ENCODE measurements around the gene PSMD13.
"Not testable (repeated sequence)": the region's sequence is repeated elsewhere in the genome, so short reads cannot be mapped to it uniquely, and the experiment has no call there.

The PSMD13 gene

DNA sequence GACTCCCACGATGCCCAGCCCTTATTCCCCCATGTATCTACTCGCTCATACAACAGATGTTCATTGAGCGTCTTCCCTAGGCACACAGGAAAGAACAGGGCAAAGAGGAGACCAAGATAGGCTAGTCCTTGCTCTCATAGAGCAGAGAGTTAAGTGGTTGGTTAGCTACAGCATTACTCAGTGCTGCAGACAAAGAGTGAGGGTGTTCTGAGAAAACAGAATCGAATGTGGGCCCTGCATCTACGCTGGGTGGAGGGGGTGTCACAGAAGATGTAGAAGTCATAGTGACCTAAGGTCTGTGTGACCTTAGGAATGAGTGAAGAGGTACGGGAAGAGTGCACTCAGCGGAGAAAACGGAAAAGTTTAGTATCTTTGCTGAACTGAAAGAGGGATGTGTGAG lies 12.3 kb downstream of the PSMD13 start:
- DNase-seq (ENCODE audit: low read depth in 3 of 3), result no peak

DNA sequence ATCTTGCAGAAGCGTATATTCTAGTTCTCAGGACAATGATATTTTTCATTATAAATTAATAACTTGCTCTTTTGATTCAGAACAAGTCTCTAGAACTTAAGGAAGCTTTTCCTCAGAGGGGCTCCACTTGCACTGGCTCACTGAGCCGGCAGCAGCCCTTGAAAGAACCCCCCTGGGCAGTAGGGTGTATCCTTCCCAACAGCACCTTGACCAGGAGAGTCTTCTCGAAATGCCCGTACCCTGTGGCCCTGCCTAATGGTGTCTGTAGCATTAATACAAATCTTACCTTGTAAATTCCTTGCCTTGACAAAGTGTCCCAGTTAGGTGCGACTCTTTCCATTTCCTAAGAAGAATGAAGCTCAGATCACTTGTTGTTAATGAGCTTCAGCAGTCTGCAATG lies 13.5 kb downstream of the PSMD13 start:
- DNase-seq (ENCODE audit: low read depth in 3 of 3), result no peak

DNA sequence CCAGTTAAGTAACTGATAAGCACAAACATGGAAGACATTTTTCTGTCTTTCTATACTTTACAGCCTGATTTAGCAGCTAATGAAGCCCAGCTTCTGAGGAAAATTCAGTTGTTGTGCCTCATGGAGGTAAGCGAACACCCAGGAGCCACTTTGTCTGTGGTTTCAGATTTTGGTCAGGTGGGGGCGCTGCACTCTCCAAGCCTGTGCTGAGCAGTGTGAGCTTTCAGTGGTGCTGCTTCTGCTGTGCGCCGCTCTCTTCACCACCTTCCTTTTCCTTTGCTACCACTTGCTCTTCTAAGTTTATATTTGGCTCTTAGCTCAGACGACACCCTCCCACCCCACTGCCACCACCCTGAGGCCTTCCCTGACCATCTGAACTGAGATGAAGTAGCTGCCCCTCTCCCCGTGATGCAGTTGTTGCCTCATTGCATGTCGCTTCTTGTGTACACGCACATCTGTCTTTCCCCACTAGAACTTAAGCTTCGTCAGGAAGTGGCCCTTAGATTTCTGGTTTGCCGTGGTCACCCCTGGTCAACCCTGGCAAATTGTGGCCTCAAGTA lies 14.0 kb downstream of the PSMD13 start:
- peak; percentile 44 to 65 (median 59) for DNase-seq (ENCODE audit: low read depth in 3 of 3)

DNA sequence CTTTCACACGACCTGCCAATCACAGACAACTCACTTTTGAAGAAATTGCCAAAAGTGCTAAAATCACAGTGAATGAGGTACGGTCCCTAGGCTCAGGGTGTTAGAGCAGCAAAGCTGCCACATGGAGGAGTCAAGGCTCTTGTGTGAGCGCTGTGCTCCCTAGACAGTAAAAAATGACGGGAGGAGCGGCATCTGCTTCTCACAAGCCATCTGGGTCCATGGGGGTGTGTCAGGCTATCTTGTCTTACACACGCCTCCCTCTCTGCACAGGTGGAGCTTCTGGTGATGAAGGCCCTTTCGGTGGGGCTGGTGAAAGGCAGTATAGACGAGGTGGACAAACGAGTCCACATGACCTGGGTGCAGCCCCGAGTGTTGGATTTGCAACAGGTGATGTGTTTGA lies 14.8 kb downstream of the PSMD13 start:
- DNase-seq (ENCODE audit: low read depth in 3 of 3), result no peak

DNA sequence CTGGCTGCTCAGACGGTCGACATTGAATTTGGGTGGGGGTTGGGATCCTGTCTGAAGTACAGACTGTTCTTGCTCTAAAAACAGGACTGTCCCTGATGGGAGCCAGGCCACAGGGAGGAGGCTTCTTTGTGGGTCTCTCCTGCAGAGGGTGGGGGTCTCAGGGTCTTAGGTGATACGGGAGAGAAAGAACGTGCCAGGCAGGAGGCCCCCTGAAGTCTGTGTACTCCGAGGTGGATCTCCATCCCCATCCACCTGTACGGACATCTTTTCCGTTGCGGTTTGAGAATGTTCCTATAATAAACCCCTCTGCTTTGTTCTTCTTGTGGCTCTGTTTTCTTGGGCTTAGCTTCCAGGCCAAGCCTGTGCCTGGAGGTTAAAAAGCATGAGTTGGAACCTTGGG lies 15.9 kb downstream of the PSMD13 start:
- no peak for DNase-seq (ENCODE audit: low read depth in 3 of 3)

DNA sequence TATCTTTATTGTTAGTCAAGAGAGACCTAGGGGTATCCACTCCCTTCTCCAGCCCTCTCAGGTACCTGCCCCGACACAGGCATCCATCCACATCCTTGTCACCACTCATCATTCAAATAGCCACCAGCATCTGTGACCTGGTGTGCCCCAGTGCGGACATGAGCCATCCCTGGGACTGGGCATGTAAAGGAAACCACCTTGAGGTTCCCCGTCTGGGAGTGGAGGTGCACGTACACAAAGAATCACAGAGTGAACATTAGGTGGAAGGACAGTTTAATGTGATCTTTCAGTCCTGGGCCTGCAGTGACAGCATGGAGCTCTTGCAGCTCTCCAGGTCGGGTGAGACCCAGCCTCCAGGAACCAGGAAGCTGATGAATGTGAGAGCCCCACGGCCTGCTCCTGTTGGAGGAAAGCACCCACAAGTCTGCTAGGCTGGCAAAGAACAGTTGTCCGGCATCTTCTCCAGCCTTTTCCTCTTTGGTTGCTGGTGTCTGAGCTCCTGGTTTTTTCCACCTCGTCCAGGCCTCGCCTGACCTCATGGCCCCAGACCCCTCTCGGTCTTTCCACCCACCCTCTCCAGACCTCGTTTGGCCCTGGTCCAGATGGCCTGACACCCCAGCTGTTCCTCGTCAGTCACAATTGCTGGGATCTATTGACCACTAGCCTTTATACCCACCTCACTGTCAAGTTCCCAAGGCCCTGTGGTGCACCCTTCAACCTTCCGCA lies 16.5 kb downstream of the PSMD13 start:
- no peak for DNase-seq (ENCODE audit: low read depth in 3 of 3)

DNA sequence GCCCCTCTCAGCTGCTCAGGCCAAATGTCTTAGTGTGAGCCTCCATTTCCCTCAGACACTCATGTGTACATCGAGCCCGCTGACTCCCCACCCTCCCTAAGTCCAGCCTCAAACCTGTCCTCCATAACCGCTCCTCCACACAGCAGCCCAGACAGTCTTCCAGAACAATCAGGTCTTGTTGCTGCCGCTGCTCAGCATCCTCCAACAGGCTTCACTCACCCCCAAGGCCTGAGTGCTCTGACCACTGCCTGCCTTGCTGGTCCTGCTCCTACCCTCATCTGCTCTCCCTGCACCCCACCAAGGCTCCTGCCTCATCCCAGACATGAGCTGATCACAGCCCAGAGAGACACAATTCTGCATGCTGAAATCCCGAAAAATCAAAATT lies 17.1 kb downstream of the PSMD13 start:
- DNase-seq (ENCODE audit: low read depth in 3 of 3), result no peak

DNA sequence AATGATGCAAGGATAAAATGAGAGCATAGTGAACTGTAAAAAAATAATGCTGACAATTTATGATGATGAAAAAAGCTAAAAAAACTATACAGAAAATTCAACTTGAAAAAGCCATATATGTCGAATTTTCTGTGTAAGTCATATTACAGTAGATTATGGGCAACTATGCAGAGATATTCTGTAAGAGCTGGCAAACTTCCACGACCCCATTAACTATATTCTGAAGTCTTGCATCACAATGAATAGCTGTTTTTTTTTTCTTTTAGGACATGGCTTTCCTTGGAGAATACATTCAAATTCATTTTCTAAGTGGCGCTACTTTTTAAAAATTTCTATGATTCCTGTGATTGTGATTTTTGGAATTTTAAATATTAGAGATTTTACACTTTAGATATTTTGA lies 18.4 kb downstream of the PSMD13 start:
- DNase-seq (ENCODE audit: low read depth in 3 of 3), result no peak

DNA sequence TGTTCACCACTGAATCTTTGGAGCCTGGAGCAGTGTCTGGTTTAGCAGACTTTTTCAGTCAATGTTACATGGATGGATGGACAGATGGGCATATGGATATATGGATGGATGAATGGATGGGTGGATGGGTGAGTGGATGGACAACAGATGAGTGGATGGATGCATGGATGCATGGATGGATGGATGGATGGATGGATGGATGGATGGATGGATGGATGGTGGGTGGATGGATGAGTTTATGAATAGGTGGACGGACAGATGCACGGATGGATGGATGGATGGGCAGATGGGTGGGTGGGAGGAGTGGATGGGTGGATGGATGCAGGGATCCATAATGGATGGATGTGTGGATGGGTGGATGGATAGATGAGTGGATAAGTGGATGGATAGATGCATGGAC lies 19.0 kb downstream of the PSMD13 start:
- DNase-seq (ENCODE audit: low read depth in 3 of 3), result no peak

DNA sequence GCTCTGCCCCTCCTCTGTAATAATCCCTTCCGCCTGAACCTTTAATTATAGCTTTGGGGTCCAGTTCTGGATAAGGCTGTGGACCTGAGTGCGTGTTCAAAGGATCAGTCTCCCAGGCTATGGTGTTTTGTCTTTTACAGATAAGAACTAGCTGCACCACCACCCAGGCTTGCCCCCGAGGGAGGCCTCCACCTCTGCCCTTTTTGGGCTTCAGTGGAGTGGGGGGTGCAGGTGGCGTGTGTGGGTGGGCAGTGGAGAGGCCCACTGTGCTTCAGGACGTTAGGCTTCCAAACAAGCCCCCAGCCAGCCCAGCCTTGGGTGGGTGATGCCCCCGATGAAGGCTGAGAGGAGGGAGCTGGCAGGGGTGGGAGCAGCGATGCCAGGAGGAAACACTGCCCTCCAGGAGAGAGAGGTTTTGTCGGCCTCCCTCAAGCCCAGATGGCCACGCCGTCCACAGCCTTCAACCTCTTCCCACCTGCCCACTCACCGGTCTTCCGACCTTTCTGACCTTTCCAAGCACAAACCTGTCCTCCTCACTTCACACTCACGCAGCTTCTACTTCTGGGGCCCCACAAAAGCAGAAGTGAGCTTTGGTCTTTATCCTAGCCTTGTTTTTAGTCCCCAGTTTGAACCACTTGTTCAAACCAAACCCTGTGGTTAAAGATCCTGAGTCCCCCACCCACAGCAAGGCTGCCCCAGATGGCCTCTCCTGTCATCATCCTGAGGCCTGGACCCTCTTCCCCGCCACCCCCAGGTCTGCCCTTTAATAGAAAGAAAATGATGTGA lies 20.4 kb downstream of the PSMD13 start:
- no peak for DNase-seq (ENCODE audit: low read depth in 3 of 3)

DNA sequence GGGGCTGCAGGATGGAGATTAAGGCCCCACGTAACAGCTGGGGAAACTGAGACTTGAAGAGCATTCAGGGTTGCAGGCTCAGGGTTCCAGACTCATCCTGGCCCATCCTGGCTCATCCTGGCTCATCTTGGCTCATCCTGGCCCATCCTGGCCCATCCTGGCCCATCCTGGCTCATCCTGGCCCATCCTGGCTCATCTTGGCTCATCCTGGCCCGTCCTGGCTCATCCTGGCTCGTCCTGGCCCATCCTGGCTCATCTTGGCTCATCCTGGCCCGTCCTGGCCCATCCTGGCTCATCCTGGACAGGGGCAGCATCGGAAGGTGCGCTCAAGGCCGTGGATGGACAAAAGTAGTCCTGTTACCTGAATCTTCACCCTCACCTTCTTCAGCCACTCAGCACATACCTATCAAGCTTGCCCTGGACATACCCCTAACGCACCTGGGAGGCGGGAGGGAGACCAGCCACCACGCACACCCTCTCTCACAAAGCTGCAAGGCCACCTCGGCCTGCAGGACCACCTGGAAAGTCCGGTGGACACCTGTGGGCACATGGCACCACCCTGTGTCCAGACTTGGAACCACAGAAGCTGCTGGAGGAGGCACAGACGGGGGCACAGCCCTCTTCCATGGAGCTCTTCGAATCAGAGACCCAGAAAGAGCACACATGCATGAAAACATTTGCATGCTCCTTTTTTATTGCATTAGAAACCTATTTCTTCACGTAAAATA lies 21.2 kb downstream of the PSMD13 start:
- no peak for DNase-seq (ENCODE audit: low read depth in 3 of 3)

DNA sequence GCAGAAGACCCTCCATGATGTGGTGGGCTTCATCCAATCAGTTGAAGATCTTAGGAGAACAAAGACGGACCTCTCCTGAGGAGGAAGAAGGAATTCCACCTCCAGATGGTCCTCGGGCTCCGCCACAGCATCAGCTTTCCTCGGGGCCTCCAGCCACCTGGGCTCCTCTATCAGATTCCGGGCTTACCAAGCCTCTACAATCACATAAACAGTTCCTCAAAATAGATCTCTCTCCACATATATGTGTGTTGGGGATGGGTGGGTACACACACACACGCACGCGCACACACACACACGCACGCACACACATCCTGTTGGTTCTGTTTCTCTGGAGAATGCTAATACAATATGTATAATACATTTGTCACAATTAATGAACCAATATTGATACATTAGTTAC lies 22.6 kb downstream of the PSMD13 start:
- DNase-seq (ENCODE audit: low read depth in 3 of 3), result no peak

DNA sequence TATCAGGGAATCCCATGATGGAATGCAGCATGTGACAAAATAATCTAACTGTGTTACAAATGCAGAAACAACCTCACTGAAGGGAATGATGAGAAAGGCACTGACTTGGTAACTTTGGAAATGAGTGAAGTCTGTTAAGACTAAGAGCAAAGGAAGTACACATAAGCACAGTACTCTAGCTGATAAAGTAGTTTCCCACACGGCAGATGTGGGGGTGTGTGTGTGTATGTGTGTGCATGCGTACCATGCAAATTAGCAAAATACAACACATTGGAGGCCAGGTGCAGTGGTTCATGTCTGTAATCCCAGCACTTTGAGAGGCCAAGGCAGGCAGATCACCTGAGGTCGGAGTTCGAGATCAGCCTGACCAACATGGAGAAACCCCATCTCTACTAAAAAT lies 24.8 kb downstream of the PSMD13 start:
- DNase-seq (ENCODE audit: low read depth in 3 of 3), result no peak

DNA sequence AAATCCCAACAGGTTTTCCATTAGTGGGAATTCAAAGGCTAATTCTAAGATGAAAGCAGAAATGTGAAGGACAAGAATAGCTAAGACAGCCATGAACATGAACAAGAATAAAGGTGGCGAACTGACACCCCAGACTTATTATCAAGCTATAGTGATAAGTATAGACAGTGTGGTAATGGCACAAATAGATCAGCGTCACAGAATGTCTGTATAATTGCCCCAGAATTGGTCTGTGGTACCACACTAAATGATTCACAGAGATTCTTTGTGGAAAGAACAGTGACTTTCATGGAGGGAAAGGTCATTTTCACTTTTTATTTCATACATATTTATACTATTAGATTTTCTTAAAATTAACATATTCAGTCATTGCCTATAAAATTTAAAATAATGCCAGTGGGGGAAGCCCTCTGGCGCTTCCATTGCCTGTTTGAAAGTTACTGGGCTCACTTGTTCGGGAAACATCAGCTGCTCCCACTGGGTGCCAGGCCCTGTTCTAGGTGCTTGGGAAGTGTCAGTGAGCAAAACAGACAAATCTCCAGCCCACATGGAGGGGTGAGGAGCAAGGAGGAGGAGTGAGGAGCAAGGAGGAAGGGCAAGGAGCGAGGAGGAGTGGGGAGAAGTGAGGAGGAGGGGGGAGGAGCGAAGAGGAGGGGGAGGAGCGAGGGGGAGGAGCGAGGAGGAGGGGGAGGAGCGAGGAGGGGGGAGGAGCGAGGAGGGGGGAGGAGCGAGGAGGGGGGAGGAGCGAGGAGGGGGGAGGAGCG lies 30.1 kb downstream of the PSMD13 start:
- DNase-seq (ENCODE audit: low read depth in 3 of 3), result no peak

DNA sequence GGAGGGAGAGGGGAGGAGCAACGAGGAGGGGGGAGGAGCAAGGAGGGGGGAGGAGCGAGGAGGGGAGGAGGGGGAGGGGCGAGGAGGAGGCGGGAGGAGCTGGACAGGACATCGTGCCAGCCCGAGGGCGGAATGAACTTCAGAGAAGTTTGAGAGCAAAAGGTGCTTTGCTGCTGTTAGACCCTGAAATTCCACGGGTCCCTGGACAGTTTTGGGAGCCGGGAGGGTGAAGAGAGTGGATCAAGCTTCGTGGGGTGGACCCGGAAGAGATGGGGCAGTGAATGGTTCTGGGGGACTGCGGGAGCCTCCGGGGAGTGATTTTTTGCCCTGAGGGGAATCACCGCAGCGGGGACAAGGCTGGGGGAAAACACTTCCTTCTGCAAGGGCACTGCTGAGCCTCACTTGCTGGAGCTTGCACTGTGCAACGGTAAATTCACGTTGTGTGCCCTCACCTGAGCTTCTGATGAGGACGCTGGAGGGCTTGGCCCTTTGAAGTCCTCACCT lies 30.8 kb downstream of the PSMD13 start:
- DNase-seq (ENCODE audit: low read depth in 3 of 3), result no peak

DNA sequence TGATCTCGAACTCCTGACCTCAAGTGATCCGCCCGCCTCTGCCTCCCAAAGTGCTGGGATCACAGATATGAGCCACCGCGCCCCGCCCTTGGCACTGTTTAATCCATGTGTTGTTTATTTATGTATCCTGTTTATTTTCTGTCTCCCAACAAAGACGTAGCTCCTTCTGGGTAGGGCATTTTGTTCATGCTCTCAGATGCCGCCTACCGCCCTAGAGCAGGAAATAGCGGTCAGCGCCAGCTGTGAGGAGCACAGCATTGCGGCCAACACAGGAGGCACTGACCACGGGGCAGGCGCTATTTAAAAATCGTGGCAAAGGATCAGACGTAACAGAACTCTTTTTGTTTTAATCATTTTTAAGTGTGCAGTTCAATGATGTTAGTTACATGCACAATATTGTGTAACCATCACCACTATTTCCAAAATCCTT lies 32.0 kb downstream of the PSMD13 start:
- DNase-seq (ENCODE audit: low read depth in 3 of 3), result not testable (repeated sequence)

DNA sequence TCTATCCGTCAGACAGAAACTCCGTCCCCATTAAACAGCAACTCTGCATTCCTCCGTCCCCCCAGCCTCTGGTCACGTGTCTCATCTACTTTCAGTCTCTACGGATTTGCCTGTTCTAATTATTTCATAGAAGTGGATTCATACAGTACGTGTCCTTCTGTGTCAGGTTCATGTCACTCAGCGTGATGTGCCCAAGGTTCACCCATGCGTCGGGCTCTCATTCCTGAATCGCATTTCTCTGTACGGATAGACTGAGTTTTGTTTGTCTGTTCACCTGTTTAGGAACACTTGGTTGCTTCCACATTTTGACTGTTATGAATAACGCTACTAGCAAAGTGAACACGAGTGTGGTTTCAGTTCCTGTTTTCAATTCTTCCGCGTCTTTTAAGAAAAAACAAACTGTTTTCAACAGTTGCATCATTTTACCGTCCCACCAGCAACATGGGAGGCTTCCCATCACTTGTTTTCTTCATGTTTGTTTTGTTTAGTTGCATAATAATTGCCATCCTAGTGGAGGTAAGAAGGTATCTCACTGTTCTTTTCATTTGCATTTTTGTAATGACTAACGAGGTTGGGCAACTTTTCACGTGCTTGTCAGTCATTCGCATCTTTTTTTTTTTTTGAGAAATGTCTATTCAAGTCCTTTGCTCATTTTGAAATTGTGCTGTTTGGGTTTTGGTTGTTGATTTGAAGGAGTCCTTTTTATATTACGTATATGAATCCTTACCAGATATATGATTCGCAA lies 32.5 kb downstream of the PSMD13 start:
- DNase-seq (ENCODE audit: low read depth in 3 of 3), result no peak

DNA sequence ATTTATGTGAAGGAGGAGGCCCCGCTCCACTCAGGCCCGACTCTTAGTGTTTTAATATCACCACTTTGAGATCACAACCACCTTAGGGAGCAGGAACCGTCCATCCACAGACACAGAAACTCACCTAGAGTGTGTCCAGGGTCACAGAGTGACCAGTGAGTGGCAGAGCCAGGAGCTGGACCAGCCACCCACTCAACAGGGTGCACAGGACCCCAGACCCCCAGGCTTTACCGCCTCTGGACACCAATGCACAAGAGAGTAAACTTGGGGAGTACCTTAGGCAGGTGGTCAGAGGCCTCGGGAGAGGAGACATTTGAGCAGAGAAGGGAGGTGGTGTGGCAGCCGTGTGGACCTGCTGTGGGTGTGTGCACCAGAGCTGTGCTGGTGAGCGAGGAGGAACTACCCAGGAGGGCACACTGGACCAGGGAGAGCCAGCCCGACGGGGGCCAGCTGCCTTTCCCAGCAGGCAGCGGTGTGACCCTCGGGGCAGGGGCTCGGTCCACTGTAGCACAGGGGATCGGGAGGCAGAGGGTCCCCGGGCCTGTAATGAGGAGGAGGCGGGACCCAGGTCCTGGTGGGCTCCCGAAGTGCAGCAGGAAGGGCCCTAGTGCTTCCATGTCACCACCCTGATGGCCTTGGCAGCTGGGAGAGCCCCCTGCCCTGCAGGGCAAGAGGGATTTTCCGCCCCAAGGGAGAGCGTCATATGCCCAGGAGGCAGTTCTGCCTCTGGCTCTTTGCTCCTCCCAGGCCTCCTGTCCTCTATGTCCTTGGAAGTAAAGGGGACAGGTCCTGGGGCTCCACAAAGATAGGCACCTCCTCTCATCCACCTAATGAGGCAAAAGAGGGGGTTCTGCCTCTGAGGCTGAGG lies 33.9 kb downstream of the PSMD13 start:
- DNase-seq (ENCODE audit: low read depth in 3 of 3), result no peak

DNA sequence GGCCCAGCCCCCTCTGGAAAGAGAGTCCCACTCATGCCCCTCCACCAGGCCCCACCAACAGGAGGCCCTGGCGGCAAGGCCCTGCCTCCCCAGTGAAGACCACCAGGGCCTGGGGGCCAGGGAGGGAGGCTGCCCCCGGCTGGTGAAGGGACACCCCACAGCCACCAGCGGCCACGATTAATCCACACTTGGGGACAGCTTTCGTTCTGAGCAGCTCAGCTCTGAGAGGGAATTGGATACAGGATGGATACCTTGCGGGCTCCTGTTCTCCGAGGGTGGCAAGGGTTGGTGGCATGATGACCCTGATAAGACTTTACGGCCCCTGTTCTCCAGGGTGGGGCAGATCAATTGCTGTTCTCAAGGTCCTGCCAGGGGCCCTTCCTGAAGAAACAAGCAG lies 34.5 kb downstream of the PSMD13 start:
- DNase-seq (ENCODE audit: low read depth in 3 of 3), result no peak

Measured in stimulated activated CD4-positive, alpha-beta T cell treated with anti-CD3 and anti-CD28 coated beads, TNF-alpha, amount 100 ng/mL, for 4 hours (primary cell).